Upper lobe of left lung (tissue), 4 donors: Measurements from ENCODE around the gene PLEKHA4.

Source experiments
- CTCF ChIP-seq, 6 experiments: fragments of 450-650 bp in 4 of 6; fragments of 200-600 bp in 2 of 6; sonication (generic) in 2 of 6; IDR thresholded peaks; one replicate each; pipeline ENCODE4 v1.5.1; 2016 to 2019; ENCODE audit warnings: antibody characterized with exemption in 6 of 6
- POLR2A ChIP-seq, 4 donors: fragments of 450-650 bp; IDR thresholded peaks; one replicate each; pipeline ENCODE4 v1.5.1; 2016 to 2017; ENCODE audit warnings: antibody characterized with exemption in 4 of 4, mild to moderate bottlenecking in 2 of 4
- POLR2AphosphoS5 ChIP-seq, 2 donors: sonication (generic); formaldehyde crosslinking; IDR thresholded peaks; one replicate each; pipeline ENCODE4 v1.5.1; 2017; ENCODE audit warnings: antibody characterized with exemption in 2 of 2

GRCh38 chr19:48806518-48806817 is 61.9 kb downstream of the PLEKHA4 start:
- TF ChIP-seq POLR2AphosphoS5 (IDR thresholded peaks at IDR 0.05) (no peak), CTCF (IDR thresholded peaks at IDR 0.05) (no peak), POLR2A (IDR thresholded peaks at IDR 0.05) (no peak)
